ENCODE data around the gene CNTNAP5. TPM values are rescaled to one million over a fixed set of nuclear protein-coding genes. Genes with fewer than 3 reads are reported as not detected.

Gene CNTNAP5
- total RNA-seq, 1 donor from 2014 or later, result 5.0 TPM

GRCh38 chr2:124698979-124699565, 674.0 kb downstream of the CNTNAP5 start:
- no peak for TF ChIP-seq CTCF (conservative IDR thresholded peaks at IDR 0.05)
- no peaks in the 10 kb centered on the region for H3K36me3 Mint-ChIP-seq
- no peaks in the 10 kb centered on the region for H3K27me3 Mint-ChIP-seq
- H3K27ac Mint-ChIP-seq, result no peak overlapping the region
- DNase-seq (ENCODE audit: extremely low spot score, unreplicated experiment), result no peak
- H3K9me3 Mint-ChIP-seq, result peaks cover 5% of the 10 kb centered on the region
- H3K4me1 Mint-ChIP-seq (ENCODE audit: unreplicated experiment), result no peaks in the 10 kb centered on the region
- no peak overlapping the region for H3K4me3 Mint-ChIP-seq

- Mint-ChIP-seq H3K4me3 (no peak overlapping the region), H3K36me3 (no peaks in the 10 kb centered on the region), H3K4me1 (ENCODE audit: unreplicated experiment) (no peaks in the 10 kb centered on the region), H3K27me3 (no peaks in the 10 kb centered on the region), H3K9me3 (peaks cover 5% of the 10 kb centered on the region), H3K27ac (no peak overlapping the region)
- TF ChIP-seq CTCF (conservative IDR thresholded peaks at IDR 0.05), result no peak
- DNase-seq (ENCODE audit: extremely low spot score, unreplicated experiment), result no peak
Measured at GRCh38 chr2:124702777-124703176, 677.7 kb downstream of the CNTNAP5 start.

- Mint-ChIP-seq H3K9me3 (peaks cover 5% of the 10 kb centered on the region), H3K27me3 (no peaks in the 10 kb centered on the region), H3K27ac (no peak overlapping the region), H3K36me3 (no peaks in the 10 kb centered on the region), H3K4me1 (ENCODE audit: unreplicated experiment) (no peaks in the 10 kb centered on the region), H3K4me3 (no peak overlapping the region)
- no peak for TF ChIP-seq CTCF (conservative IDR thresholded peaks at IDR 0.05)
- DNase-seq (ENCODE audit: extremely low spot score, unreplicated experiment), result no peak
Measured at GRCh38 chr2:124704071-124704925, 679.2 kb downstream of the CNTNAP5 start.

GRCh38 chr2:124708661-124709060, 683.6 kb downstream of the CNTNAP5 start:
- no peak for DNase-seq (ENCODE audit: extremely low spot score, unreplicated experiment)
- Mint-ChIP-seq H3K4me1 (ENCODE audit: unreplicated experiment) (no peaks in the 10 kb centered on the region), H3K4me3 (no peak overlapping the region), H3K9me3 (no peaks in the 10 kb centered on the region), H3K27ac (no peak overlapping the region), H3K27me3 (no peaks in the 10 kb centered on the region), H3K36me3 (no peaks in the 10 kb centered on the region)
- no peak for TF ChIP-seq CTCF (conservative IDR thresholded peaks at IDR 0.05)

GRCh38 chr2:124713969-124714368, 688.9 kb downstream of the CNTNAP5 start:
- no peak for TF ChIP-seq CTCF (conservative IDR thresholded peaks at IDR 0.05)
- H3K4me3 Mint-ChIP-seq, result no peak overlapping the region
- no peaks in the 10 kb centered on the region for H3K4me1 Mint-ChIP-seq (ENCODE audit: unreplicated experiment)
- no peak for DNase-seq (ENCODE audit: extremely low spot score, unreplicated experiment)
- no peak overlapping the region for H3K27ac Mint-ChIP-seq
- H3K27me3 Mint-ChIP-seq, result no peaks in the 10 kb centered on the region
- H3K36me3 Mint-ChIP-seq, result no peaks in the 10 kb centered on the region
- no peaks in the 10 kb centered on the region for H3K9me3 Mint-ChIP-seq

Measured in type B pancreatic cell (in vitro differentiated cells).